NOMO-1 treated with DMSO at 0.1 percent for 48 hours (cell line): ENCODE data around the gene SUCLA2.
A peak's percentile ranks its signal among the peaks of the same experiment; 100 is the strongest.
"Not testable (repeated sequence)": the region's sequence is repeated elsewhere in the genome, so short reads cannot be mapped to it uniquely, and the experiment has no call there.

ENCODE experiments used
- DNase-seq: peaks from one replicate; lab custom pipeline; 2025; ENCODE audit not compliant: unreplicated experiment; lab: John Stamatoyannopoulos, UW

SUCLA2 gene

DNA sequence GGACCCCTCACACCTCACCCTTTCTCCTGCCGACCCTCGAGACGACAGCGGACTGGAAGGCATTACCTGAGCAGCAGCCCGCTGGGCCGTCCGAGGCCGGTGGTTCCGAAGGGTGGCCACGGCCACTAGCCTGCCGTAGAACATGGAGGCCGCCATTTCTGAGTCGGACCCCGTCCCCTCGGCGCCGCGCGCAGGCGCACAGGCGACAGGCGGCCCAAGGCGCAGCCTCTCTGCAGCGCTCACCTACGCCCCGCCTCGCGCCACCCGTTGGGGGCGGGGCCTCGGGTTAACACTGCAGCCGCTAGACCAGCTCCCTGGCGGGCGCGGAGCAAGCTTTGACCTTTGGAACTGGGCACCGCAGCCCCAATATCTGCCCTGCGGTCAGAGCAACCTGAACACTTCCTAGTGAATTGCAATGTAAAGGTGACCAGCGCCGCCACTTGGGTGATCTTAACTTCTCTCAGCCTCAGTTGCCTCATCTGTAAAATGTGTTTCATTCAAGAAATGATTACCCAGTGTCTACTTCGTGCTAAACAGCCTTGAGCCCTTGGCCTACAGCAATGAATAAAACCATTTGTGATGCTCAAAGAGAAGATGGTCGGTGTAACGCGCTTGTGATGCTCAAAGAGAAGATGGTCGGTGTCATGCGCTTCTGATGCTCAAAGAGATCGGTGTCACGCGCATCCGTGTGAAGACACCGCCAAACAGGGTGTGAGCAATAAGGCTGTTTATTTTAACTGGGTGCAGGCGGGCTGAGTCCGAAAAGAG is at the start of gene SUCLA2:
SUCLA2 (minus strand) TSS at position 160 of the 768 bp plus-strand sequence; CDS start at position 156, 4 bp downstream.
- DNase-seq, result peak; percentile 84

DNA sequence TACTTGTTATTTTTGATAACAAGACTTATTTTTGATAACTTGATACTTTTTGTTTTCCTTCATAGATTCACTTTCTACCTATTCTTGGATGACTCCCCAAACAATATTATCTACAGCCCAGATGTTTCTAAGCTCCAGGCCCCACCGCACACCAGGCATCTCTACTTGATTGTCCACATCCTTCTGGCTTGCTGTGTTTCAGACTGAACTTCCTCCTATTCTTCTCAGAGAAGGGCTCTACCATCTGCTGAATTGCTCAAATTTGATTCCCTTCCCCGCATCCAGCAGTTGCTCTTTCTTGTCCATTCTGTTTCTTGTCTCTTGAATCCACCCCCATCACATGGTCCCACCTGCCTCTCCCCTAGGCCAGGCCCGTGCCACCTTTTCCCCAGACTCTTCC is 49.5 kb upstream of the SUCLA2 start:
- DNase-seq, result no peak

DNA sequence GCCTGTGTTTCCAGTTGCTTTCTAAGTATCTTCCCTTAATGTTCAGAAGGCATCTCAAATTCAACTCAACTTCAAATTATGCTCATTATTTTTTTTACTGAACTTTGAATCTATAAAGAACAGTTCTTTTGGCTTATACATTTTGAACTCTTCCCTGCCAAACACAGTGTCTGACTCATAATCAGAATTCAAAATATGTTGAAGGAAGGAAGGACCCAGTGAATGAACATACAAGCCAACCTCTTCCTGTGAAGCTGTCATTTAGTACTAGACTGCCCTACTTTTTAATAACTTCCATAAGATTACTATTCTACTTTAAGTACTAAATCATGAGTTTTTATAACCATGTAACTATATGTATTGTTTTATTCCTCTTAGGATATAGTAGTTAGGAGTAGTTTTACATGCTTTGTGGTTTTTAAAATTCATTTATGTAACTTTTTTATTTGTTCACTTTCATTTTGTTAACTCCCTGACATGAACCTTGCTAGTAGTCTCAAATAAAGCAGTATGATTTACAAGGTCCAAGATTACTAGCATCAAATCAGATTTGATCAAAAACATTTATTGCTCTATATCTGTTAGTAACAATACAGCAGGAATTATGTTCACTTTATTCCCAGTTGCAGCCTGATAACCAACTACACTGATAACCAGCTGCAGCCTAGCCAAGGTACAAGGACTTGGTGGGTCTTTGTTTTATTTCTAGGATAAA is 42.9 kb upstream of the SUCLA2 start:
- no peak for DNase-seq

DNA sequence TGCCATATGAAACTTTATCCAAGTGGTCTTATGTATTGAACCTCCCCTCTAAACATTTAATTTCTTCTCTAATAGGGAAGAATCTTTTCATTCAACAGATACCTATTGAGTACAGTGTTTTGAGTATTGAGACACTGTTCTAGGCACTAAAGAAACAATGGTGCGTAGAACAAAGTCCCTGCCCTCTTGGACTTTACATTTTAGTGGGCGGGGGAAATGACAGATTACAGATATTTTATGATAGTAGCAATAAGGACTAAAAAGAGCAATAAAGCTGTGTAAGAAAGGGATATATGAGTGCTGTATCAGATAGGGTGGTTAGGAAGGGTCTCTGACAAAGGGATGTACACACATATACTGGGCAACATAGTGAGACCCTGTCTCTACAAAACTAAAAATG is 41.8 kb upstream of the SUCLA2 start:
- no peak for DNase-seq

DNA sequence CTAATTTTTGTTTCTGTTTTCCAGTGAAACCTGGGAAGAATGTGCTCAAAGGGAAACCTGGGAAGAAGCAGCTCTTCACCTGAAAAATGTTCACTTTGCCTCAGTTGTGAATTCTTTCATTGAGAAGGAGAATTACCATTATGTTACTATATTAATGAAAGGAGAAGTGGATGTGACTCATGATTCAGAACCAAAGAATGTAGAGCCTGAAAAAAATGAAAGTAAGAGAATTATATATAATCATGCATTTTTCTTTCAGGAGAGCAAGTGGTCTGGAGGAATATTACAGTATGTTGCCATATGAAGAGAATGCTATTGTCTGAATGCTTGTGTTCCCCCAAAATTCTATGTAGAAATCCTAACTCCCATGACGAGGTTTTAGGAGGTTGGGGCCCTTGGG is 39.8 kb upstream of the SUCLA2 start:
- no peak for DNase-seq

DNA sequence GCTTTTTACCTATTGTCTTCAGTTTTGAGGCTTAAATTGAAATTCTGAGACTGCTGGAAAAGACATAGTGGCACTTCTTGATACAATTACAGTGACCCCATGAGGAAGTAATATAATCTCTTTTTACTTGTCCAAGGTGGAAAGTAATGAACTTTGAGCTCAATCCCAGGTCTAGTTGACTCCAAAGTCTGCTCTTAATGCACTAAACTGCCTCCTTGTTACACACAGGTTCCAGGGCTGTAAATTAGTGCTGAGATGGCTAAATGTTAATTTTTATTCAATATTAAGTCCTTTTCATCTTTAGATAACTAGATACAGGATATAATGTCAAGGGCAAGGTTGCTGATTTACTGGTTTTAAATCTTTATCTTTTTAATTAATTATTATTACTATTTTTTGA is 39.0 kb upstream of the SUCLA2 start:
- no peak for DNase-seq

DNA sequence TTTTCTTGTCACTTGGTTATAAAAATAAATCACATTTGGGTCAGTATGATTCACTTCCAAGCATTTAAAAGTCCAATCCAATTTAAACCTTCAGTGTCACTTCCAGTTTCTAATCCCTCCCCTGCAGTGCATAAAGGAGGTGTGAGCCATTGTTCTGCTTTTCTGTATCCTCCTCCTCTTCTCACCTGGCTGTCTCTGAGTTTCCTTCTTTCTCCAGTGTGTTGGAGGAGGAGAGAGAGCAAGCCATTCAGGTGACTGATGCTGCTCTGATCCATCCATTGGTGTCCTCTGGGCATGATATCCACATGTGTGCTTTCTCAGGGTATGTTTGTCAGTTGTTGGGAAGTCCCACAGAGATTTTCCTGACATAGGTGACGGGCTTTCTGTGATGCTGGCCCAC is 37.7 kb upstream of the SUCLA2 start:
- DNase-seq, result peak; percentile 54

DNA sequence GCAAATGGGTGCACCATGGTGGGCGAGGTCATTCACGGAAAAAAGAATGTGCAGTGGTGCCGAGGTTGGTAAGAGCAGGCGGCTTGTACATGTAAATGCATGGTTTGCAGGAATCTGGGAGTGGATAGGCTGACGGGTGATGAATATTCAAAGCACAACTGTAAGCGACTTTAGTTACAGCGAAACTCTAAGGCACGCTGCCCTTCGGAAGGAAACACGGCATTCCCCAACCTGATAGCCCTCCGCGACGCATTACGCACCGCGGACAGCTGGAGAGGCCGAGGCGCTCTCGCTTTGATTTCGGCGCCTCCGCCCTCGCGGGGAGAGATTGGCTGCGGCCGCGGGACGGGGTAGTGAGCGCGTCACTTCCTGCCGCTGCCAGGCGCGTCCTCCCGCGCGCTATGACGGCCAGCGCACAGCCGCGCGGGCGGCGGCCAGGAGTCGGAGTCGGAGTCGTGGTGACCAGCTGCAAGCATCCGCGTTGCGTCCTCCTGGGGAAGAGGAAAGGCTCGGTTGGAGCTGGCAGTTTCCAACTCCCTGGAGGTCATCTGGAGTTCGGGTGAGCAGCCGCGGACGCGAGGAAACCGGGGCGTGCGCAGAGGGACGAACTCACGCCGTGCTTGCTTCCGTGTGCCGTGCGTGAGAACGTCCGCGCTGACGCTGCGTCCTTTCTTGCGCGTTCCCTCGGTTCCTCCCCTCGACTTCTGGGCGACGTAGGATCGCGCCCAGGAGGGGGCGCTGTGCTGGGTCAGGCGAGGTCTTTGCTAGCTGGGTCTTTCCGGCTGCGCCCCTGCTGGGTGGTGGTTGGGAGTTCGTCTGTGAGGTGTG is 36.5 kb upstream of the SUCLA2 start, which contains the start of gene NUDT15:
NUDT15 (plus strand) TSS at position 381 of the 828 bp plus-strand sequence; CDS start at position 402, 21 bp downstream.
- DNase-seq, result peak; percentile 93

DNA sequence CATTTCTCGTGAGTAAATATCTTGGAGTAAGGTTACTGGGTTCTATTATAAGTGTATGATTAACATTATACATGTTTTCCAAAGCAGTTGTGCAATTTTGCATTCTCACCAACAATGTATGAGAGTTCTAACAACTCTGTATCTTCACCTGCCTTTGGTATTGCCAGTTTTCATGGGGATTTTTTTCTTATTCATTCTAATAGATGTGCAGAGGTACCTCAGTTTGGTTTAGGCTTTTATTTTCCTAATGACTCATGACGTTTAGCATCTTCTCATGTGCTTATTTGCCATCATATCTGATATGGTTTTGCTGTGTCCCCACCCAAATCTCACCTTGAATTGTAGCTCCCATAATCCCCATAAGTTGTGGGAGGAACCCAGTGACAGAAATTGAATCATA is 28.8 kb upstream of the SUCLA2 start:
- DNase-seq, result no peak

DNA sequence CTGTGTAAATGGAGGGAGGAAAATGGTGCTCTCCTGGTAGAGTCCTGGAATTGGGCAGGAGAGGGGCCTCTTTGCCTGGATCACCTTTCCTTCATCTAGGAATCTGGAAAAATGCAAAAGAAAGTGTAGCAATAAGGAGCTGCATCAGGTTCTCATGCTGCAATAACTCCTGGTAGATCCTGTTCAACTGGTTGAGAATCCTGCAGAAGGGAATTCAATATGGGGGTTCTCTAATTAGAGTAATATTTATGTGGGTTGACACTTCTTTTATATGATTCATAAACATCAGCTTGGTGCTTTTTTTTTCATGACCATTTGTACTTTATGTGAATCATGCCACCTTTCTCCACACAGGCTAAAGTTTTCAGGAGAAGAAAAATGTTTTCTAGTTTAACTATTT is 27.0 kb upstream of the SUCLA2 start:
- no peak for DNase-seq

DNA sequence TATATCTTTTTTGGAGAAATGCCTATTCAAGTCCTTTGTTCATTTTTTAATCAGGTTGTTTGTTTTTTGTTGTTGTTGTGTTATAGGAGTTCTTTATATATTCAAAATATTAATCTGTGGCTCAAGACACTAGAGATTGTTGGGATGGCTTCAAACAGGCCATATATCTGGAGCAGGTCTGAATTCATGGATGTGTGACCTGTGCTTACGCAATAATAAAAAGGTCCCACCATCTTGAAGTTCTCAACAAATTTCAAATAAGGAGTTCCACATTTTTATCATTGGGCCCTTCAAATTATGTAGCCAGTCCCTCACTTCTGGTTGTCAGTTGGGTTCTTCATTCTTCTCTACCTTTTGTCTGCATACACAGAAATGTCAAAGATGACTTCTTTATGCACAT is 18.7 kb upstream of the SUCLA2 start:
- no peak for DNase-seq

DNA sequence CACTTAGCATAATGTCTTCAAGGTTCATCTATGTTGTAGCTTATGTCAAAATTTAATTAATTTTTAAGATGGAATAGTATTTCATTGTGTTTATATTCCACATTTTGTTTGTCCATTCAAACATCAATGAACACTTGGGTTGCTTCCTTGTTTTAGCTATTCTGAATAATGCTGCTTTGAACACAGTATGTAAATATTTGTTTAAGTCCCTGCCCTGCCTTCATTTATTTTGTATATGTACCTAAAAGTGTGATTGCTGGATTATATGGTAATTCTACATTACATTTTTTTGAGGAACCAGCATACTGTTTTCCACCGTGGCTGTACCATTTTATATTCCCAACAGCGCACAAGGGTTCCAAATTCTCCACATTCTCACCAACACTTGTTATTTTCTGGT is 17.6 kb upstream of the SUCLA2 start:
- no peak for DNase-seq

DNA sequence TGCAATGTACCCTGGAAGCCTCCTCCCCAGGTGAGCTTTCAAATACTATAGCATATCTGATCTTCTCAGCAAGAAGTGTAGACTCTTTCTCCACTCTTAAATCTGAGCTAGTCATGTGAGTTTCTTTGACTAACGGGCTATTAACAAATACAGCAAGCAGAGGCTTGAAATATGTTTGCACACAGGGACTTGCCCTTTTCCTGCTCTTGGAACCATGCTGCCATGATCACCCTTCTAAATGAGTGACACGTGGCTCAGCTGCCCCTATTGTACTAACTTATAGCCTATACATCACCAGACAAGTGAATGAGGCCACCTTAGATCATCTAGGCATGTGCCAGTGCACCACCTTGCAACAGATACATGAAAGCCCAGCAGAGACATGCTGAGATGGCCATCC is 13.3 kb upstream of the SUCLA2 start:
- DNase-seq, result no peak

DNA sequence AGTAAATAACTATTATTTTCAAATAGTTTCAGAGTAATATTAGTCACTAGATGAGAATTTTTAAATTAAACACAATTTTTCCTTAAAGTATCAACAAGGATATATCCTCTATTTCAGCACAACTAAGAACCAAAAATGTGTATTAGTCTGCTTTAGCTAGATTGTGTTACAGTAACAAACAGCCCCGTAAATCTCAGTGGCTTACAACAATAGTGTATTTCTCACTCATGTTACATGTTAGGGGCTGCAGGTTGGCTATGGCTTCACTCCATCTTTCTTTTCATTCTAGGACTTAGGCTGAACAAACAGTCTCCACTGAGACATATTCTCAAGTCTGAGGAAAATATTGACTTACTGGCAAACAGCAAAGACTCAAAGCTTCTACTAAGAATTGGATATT is 11.6 kb upstream of the SUCLA2 start:
- DNase-seq, result no peak

DNA sequence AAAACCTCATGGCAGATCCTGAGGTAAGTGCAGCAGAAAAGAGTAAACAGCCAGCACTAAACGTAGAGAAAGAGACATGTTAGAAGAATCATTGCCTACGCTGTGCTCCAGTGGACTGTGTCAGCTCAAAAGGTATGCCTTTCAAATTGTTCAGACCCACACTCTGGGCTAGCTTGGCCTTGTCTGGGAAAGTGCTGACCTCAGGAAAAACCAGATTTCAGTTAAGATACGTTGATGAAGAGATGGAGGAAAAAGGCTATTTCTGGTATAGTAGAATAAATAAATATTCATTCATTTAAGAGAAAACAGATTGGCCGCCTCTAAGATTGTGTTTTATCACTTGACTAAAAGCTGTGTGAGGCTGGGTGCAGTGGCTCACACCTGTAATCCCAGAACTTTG is 9.6 kb upstream of the SUCLA2 start:
- DNase-seq, result no peak

DNA sequence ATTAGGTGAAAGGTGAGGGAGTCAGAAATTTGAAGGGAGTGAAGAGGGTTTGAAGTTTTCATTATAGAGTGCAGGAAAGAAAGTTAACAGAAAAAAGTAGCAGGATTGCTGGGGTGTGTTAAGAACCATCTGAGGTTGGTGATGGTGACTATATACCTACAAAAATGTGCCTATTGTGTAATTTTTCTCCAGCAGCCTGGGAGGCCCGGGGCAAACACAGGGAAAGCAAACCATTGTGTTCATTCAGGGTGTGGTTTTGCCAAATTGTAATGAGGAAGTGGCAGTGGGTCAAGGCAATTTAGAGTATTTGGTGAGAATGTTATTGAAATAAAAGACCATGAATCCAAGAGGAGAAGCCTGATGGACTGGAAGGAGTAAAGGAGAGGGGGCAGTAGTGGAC is 8.2 kb upstream of the SUCLA2 start:
- DNase-seq, result peak; percentile 43

DNA sequence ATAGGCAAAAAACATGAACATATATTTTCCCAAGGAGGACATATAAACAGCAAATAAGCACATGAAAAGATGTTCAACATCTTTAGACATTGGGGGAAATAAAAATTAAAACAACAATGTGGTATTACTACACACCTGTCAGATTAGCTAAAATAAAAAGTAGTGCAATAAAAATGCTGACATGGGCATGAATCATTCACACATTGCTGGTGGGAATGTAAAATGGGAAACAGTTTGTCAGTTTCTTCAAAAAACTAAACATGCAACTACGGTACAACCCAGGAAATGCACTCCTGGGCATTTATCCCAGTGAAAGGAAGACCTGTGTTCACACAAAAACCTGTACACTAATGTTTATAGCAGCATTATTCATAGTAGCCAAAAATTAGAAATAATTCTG is 5.3 kb upstream of the SUCLA2 start:
- DNase-seq, result no peak

DNA sequence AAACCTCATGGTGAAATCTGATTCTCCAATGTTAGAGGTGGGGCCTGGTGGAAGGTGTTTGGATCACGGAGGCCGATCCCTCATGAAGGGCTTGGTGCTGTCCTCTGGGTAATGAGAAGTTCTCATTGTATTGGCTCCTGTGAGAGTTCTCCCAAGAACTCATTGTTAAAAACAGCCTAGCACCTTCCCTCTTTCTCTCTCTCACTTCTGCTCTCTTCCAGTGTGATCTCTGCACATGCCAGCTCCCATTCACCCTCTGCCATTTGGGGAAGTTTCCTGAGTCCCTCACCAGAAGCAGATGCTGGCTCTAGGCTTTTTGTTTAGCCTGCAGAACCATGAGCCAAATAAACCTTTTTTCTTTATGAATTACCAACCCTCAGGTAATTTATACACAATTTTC is 3.1 kb upstream of the SUCLA2 start:
- peak; percentile 28 for DNase-seq

DNA sequence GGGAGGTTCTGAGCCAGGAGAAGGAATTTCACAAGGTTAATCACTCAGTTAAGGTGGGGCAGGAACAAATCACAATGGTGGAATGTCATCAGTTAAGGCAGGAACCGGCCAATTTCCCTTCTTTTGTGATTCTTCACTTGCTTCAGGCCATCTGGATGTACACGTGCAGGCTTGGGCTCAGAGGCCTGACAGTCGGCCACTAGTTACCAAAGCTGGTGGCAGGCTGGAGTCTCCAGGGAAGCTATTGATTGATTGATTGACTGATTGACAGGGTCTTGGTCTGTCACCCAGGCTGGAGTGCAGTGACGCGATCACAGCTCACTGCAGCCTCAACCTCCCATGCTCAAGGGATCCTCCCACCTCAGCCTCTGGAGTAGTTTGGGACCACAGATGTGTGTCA is 926 bp upstream of the SUCLA2 start:
- not testable (repeated sequence) for DNase-seq

DNA sequence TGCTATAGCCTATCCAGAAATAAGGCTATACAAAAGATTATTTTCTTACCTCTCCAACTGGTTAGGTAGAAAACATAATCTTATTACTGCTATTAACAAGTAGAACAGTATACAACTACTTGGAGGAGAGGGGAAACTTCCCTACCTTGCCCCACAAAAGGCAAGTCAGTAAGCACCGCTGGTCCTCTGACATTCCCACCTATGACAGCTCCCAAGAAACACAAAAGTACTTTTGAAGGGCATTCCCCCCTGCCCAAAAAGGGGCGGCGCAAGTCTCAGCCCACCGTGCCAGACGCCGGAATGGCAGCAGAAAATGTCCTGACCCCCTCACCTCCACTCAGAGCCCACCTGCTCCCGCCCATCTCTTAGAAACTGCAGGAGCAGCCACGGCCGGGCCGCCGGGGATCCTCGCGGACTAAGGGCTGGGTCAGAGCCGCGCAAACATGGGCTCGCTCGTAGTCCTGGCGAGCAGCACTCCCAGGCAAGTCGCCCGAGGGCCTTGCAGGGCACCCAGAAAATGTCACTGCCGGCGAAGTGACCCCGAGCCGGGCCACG is 437 bp downstream of the SUCLA2 start:
- DNase-seq, result peak; percentile 36

DNA sequence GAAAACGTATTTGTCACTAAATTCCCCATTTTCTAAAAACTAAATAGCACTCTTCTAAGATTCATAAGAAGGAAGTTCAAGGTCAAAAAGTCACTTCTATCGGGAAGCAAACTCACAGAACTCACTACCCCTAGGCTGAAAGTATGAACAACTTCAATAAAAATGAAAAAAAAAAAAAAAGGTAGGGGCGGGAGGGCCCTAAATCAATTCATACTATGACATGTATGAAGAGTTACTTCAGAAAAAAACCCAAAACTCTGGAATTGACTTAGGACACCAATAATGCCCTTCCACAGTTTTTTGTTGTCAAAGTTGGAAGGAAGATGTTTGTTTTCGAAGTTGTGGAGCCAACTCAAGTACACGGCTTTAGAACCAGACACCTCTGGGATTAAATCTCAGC is 1.1 kb downstream of the SUCLA2 start:
- no peak for DNase-seq
